Liver (tissue), 3 donors: ENCODE results near the gene CT47C1.

Experiments used
- EGR1 ChIP-seq, 2 donors: IDR thresholded peaks; 2 replicates each; pipeline ENCODE4 v1.6.1; 2016 to 2018; ENCODE audit warnings: antibody characterized with exemption in 2 of 2, low read depth in 2 of 2
- TAF1 ChIP-seq: conservative IDR thresholded peaks from 2 replicates; pipeline ENCODE4 v1.6.1; 2016; ENCODE audit warnings: antibody characterized with exemption, mild to moderate bottlenecking
- TF ChIP-seq, protein P1 (sequence below): IDR thresholded peaks from 2 replicates; pipeline ENCODE4 v1.6.1; 2016; ENCODE audit warnings: antibody characterized with exemption
- TF ChIP-seq, protein P2 (sequence below): IDR thresholded peaks from 2 replicates; pipeline ENCODE4 v1.6.1; 2016; ENCODE audit warnings: antibody characterized with exemption
- TF ChIP-seq, protein P3 (sequence below): fragments of 150-350 bp; IDR thresholded peaks from 2 replicates; pipeline ENCODE4 v1.5.1; 2017; ENCODE audit warnings: improper control_type of control experiment, low read depth, low read length; ENCODE audit not compliant: missing input control
- donor health status: healthy.
- donor health status: healthy.

DNA sequence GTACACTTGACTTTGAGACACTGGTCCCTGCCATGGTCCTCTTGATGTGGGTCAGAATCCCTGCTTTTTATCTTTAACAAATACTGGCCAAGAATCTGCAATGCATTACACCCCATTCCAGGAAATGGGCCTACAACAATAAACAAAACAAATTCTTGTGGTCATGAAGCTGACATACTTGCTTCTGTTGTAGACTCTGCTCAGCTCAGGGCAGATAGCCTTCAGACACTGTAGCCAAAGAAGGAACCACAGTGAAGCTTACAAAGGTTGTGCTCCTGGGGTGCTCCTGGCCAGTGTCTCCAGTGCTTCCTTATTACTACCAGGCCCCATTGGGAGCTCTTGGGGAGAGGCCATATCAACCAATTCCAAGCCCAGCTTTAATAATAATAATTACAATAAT is 33.0 kb downstream of the CT47C1 start:
- TF ChIP-seq, protein P1, sequence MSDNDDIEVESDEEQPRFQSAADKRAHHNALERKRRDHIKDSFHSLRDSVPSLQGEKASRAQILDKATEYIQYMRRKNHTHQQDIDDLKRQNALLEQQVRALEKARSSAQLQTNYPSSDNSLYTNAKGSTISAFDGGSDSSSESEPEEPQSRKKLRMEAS, result no peak
- TF ChIP-seq, protein P2, sequence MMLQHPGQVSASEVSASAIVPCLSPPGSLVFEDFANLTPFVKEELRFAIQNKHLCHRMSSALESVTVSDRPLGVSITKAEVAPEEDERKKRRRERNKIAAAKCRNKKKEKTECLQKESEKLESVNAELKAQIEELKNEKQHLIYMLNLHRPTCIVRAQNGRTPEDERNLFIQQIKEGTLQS, result no peak
- TF ChIP-seq TAF1 (no peak), EGR1 (IDR thresholded peaks at IDR 0.05; ENCODE audit: low read depth in 2 of 2) (no peak)
- TF ChIP-seq, protein P3, sequence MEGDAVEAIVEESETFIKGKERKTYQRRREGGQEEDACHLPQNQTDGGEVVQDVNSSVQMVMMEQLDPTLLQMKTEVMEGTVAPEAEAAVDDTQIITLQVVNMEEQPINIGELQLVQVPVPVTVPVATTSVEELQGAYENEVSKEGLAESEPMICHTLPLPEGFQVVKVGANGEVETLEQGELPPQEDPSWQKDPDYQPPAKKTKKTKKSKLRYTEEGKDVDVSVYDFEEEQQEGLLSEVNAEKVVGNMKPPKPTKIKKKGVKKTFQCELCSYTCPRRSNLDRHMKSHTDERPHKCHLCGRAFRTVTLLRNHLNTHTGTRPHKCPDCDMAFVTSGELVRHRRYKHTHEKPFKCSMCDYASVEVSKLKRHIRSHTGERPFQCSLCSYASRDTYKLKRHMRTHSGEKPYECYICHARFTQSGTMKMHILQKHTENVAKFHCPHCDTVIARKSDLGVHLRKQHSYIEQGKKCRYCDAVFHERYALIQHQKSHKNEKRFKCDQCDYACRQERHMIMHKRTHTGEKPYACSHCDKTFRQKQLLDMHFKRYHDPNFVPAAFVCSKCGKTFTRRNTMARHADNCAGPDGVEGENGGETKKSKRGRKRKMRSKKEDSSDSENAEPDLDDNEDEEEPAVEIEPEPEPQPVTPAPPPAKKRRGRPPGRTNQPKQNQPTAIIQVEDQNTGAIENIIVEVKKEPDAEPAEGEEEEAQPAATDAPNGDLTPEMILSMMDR, result no peak
